ENCODE measurements around the gene MTPN. TPM values are rescaled to one million over a fixed set of nuclear protein-coding genes. Genes with fewer than 3 reads are reported as not detected.

MTPN gene
- total RNA-seq, 5 donors from 2014 or later (not counting 1 experiment from before 2014, with no cell fraction given): 74.2 to 96.3 (median 84.1) TPM

DNA sequence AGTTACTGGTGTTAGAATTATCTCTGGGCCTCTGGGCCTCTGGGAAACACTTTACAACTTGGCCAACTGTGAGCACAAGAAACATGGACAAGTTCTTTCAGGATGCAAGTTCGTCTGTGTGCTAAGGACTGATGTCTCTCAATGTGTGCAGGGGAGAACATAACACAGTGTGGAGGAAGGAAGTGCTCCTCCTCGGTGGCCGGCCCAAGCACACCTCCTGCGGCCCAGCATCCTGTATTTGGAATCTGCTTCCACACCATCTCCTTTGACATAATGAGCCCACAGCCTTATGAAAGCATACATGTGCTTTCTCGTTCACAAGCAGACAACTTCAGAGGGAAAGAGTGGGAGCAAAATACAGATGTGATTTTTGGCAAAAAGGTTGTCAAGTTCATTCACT is 59.0 kb downstream of the MTPN start:
- peaks cover 0 to 4% of the 10 kb centered on the region in 2 donors for H3K36me3 ChIP-seq (ENCODE audit: control insufficient read depth in 2 of 2, extremely low read depth in 1 of 2, insufficient read depth in 1 of 2, low read length in 1 of 2)
- H3K27ac Mint-ChIP-seq: no peak overlapping the region
- ATAC-seq (replicated peaks in 1 of 4): no peak
- POLR2A ChIA-PET: no interaction called here
- DNase-seq: no peak
- no peaks in the 10 kb centered on the region for H3K4me1 Mint-ChIP-seq
- no peaks in the 10 kb centered on the region for H3K4me1 ChIP-seq (ENCODE audit: control insufficient read depth in 1 of 2, extremely low read depth in 1 of 2, insufficient read depth in 2 of 2, low read length in 2 of 2)
- no peak overlapping the region for H3K27ac ChIP-seq (ENCODE audit: low read length)
- peaks cover 0 to 4% (median 0%) of the 10 kb centered on the region in 3 donors for H3K9me3 Mint-ChIP-seq
- 71% methylated on average over 4 of the region's 5 CpGs for WGBS (ENCODE audit: insufficient coverage)
- peaks cover 12% of the 10 kb centered on the region for H3K36me3 Mint-ChIP-seq
- H3K4me3 ChIP-seq (ENCODE audit: control insufficient read depth in 1 of 2, extremely low read depth in 1 of 2, low read length in 1 of 2): no peak overlapping the region
- H3K4me3 Mint-ChIP-seq: no peak overlapping the region
- no peaks in the 10 kb centered on the region for H3K27me3 Mint-ChIP-seq
- H3K27me3 ChIP-seq (replicated peaks in 1 of 2; ENCODE audit: control insufficient read depth in 2 of 2, extremely low read depth in 1 of 2, insufficient read depth in 2 of 2, low read length in 1 of 2): no peaks in the 10 kb centered on the region
- CTCF ChIA-PET: no interaction called here
- no peaks in the 10 kb centered on the region for H3K9me3 ChIP-seq

DNA sequence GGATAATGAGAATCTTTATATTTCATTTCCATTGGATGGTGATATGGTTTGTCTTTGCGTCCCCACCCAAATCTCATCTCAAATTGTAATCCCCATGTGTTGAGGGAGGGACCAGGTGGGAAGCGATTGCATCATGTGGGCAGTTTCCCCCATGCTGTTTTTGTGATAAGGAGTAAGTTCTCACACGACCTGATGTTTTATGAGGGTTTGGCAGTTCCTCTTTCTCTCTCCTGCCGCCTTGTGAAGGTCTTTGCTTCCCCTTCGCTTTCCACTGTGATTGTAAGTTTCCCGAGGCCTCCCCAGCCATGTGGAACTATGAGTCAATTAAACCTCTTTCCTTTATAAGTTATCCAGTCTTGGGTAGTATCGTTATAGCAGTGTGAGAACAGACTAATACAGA is 59.4 kb downstream of the MTPN start:
- Histone ChIP-seq H3K9me3 (no peaks in the 10 kb centered on the region), H3K27ac (ENCODE audit: low read length) (no peak overlapping the region), H3K36me3 (ENCODE audit: control insufficient read depth in 2 of 2, extremely low read depth in 1 of 2, insufficient read depth in 1 of 2, low read length in 1 of 2) (peaks cover 0 to 4% of the 10 kb centered on the region in 2 donors), H3K27me3 (replicated peaks in 1 of 2; ENCODE audit: control insufficient read depth in 2 of 2, extremely low read depth in 1 of 2, insufficient read depth in 2 of 2, low read length in 1 of 2) (no peaks in the 10 kb centered on the region), H3K4me1 (ENCODE audit: control insufficient read depth in 1 of 2, extremely low read depth in 1 of 2, insufficient read depth in 2 of 2, low read length in 2 of 2) (no peaks in the 10 kb centered on the region), H3K4me3 (ENCODE audit: control insufficient read depth in 1 of 2, extremely low read depth in 1 of 2, low read length in 1 of 2) (no peak overlapping the region)
- no peak overlapping the region for H3K4me3 Mint-ChIP-seq
- H3K36me3 Mint-ChIP-seq: peaks cover 12% of the 10 kb centered on the region
- no peaks in the 10 kb centered on the region for H3K4me1 Mint-ChIP-seq
- no peaks in the 10 kb centered on the region for H3K27me3 Mint-ChIP-seq
- ATAC-seq (replicated peaks in 1 of 4) (no peak), DNase-seq (no peak)
- H3K27ac Mint-ChIP-seq: no peak overlapping the region
- WGBS (ENCODE audit: insufficient coverage): no CpG with 5 or more reads among the region's 7 CpGs
- POLR2A ChIA-PET: no interaction called here
- CTCF ChIA-PET: no interaction called here
- peaks cover 0 to 4% (median 0%) of the 10 kb centered on the region in 3 donors for H3K9me3 Mint-ChIP-seq

DNA sequence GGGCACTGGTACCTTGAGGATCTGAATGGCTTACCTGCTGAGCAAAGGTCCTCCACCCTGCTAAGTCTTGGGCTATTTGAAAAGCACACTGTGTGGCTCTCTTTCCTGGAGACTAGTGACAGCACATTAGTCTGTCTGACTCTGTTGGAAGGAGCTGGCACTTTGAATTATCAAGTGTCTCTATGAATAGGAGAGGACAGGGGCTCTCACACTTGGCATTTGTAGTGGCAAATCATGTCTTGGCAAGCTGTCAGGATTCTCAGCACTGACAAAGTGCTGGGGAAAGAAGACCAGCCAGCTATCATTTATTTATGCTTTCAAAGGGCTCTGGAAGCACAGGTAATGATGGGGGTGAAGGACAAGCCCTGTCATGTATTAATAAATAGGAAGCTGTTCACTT is 62.8 kb downstream of the MTPN start:
- Histone ChIP-seq H3K9me3 (no peaks in the 10 kb centered on the region), H3K4me1 (ENCODE audit: control insufficient read depth in 1 of 2, extremely low read depth in 1 of 2, insufficient read depth in 2 of 2, low read length in 2 of 2) (no peaks in the 10 kb centered on the region), H3K27me3 (replicated peaks in 1 of 2; ENCODE audit: control insufficient read depth in 2 of 2, extremely low read depth in 1 of 2, insufficient read depth in 2 of 2, low read length in 1 of 2) (no peaks in the 10 kb centered on the region), H3K36me3 (ENCODE audit: control insufficient read depth in 2 of 2, extremely low read depth in 1 of 2, insufficient read depth in 1 of 2, low read length in 1 of 2) (peaks cover 0 to 3% of the 10 kb centered on the region in 2 donors), H3K27ac (ENCODE audit: low read length) (no peak overlapping the region), H3K4me3 (ENCODE audit: control insufficient read depth in 1 of 2, extremely low read depth in 1 of 2, low read length in 1 of 2) (no peak overlapping the region)
- ChIA-PET POLR2A (no interaction called here), CTCF (interaction anchor here in 1 of 2 donors (1.0 kb wide), 1 partner anchor 204 kb away, joined by 3 read pairs; no protein-coding TSS in a partner anchor)
- H3K9me3 Mint-ChIP-seq: no peaks in the 10 kb centered on the region
- ATAC-seq (replicated peaks in 1 of 4): no peak
- DNase-seq: no peak
- H3K4me1 Mint-ChIP-seq: no peaks in the 10 kb centered on the region
- no peak overlapping the region for H3K27ac Mint-ChIP-seq
- peaks cover 3% of the 10 kb centered on the region for H3K36me3 Mint-ChIP-seq
- H3K4me3 Mint-ChIP-seq: no peak overlapping the region
- H3K27me3 Mint-ChIP-seq: no peaks in the 10 kb centered on the region

DNA sequence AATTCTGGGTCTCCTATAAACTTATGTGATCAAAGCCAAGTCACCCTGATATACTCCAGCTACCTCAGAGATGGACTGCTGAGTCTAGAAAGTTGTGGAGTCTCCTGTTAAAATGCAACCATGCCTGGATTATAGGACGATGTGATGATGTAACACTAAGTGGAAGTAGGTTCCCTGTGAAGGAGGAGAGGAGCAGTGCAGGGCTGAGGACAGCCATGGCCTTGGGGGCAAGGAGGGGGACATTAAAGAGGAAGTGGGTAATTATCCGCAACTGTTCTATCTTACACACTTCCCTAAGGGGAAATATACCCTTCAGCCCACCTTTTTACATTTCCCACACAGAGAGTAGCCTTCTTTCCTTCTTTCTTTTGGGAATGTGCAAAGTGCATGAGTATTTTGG is 63.8 kb downstream of the MTPN start:
- no peaks in the 10 kb centered on the region for H3K9me3 Mint-ChIP-seq
- H3K27me3 Mint-ChIP-seq: no peaks in the 10 kb centered on the region
- no peaks in the 10 kb centered on the region for H3K36me3 Mint-ChIP-seq
- no peaks in the 10 kb centered on the region for H3K36me3 ChIP-seq (ENCODE audit: control insufficient read depth in 2 of 2, extremely low read depth in 1 of 2, insufficient read depth in 1 of 2, low read length in 1 of 2)
- no peaks in the 10 kb centered on the region for H3K9me3 ChIP-seq
- no peak overlapping the region for H3K4me3 ChIP-seq (ENCODE audit: control insufficient read depth in 1 of 2, extremely low read depth in 1 of 2, low read length in 1 of 2)
- no peaks in the 10 kb centered on the region for H3K4me1 ChIP-seq (ENCODE audit: control insufficient read depth in 1 of 2, extremely low read depth in 1 of 2, insufficient read depth in 2 of 2, low read length in 2 of 2)
- ChIA-PET CTCF (interaction anchor here in 1 of 2 donors (1.1 kb wide), 1 partner anchor 48 kb away, joined by 4 read pairs; no protein-coding TSS in a partner anchor), POLR2A (no interaction called here)
- no CpG with 5 or more reads among the region's 2 CpGs for WGBS (ENCODE audit: insufficient coverage)
- no peak overlapping the region for H3K27ac Mint-ChIP-seq
- no peak for DNase-seq
- no peaks in the 10 kb centered on the region for H3K27me3 ChIP-seq (replicated peaks in 1 of 2; ENCODE audit: control insufficient read depth in 2 of 2, extremely low read depth in 1 of 2, insufficient read depth in 2 of 2, low read length in 1 of 2)
- no peak overlapping the region for H3K4me3 Mint-ChIP-seq
- no peak for ATAC-seq (replicated peaks in 1 of 4)
- no peak overlapping the region for H3K27ac ChIP-seq (ENCODE audit: low read length)
- no peaks in the 10 kb centered on the region for H3K4me1 Mint-ChIP-seq

DNA sequence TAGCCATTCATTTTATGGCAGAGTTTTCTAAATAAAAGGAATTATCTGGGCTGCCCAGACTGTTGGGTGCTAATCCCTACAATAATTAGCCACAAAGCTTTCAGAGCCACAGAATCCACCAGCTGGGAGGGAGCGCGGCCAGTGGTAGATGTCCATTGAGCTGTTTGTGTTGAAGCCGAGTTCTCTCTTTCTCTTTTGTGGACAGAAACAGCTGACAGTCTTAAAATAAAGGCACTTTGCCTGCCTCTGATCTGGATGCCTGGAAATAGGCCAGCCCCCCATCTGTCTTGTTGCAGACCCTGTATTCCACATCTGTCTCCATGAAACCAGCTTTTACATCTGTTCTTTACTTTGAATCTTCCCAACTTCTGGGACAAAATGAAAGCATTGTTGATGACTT is 66.1 kb downstream of the MTPN start:
- Mint-ChIP-seq H3K27me3 (no peaks in the 10 kb centered on the region), H3K27ac (no peak overlapping the region), H3K36me3 (no peaks in the 10 kb centered on the region), H3K9me3 (no peaks in the 10 kb centered on the region), H3K4me3 (no peak overlapping the region), H3K4me1 (no peaks in the 10 kb centered on the region)
- Histone ChIP-seq H3K4me1 (ENCODE audit: control insufficient read depth in 1 of 2, extremely low read depth in 1 of 2, insufficient read depth in 2 of 2, low read length in 2 of 2) (no peaks in the 10 kb centered on the region), H3K27me3 (replicated peaks in 1 of 2; ENCODE audit: control insufficient read depth in 2 of 2, extremely low read depth in 1 of 2, insufficient read depth in 2 of 2, low read length in 1 of 2) (no peaks in the 10 kb centered on the region), H3K36me3 (ENCODE audit: control insufficient read depth in 2 of 2, extremely low read depth in 1 of 2, insufficient read depth in 1 of 2, low read length in 1 of 2) (no peaks in the 10 kb centered on the region), H3K4me3 (ENCODE audit: control insufficient read depth in 1 of 2, extremely low read depth in 1 of 2, low read length in 1 of 2) (no peak overlapping the region), H3K27ac (ENCODE audit: low read length) (no peak overlapping the region), H3K9me3 (no peaks in the 10 kb centered on the region)
- DNase-seq: no peak
- ChIA-PET CTCF (no interaction called here), POLR2A (no interaction called here)
- WGBS (ENCODE audit: insufficient coverage): 90% methylated on average over 1 of the region's 3 CpGs
- ATAC-seq (replicated peaks in 1 of 4): no peak

DNA sequence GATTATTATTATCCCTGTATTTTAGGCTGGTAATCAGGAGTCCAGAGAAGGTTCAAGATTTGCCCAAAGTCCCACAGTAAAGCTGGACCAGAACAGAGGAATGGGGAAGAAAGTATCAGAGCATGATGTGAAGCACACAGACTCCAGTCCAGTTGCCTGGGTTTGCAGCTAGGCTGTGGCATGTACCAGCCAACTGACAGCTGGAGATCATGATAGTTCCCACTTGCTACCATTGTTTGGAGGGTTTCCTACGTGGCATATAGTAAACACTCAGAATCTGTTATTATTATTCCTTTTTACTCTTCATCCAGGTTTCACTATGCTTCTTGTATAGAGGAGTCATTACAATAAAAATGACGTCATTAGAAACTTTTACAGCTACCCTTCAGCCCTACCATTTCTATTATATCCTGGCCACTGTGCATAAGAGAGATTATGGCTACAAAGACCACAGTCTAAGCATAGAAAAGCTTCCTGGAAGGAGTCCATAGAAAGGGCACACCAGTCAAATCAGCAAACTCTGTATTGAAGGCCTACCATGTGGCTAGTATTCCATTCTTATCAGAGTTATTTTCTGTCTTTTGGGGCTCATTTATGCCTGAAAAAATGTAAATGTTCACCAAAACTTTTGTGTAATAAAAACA is 66.6 kb downstream of the MTPN start:
- H3K4me1 Mint-ChIP-seq: peaks cover 0 to 2% (median 0%) of the 10 kb centered on the region in 3 donors
- H3K27me3 Mint-ChIP-seq: no peaks in the 10 kb centered on the region
- DNase-seq (no peak), ATAC-seq (replicated peaks in 1 of 4) (no peak)
- H3K36me3 Mint-ChIP-seq: no peaks in the 10 kb centered on the region
- ChIA-PET POLR2A (no interaction called here), CTCF (no interaction called here)
- no peaks in the 10 kb centered on the region for H3K36me3 ChIP-seq (ENCODE audit: control insufficient read depth in 2 of 2, extremely low read depth in 1 of 2, insufficient read depth in 1 of 2, low read length in 1 of 2)
- no peaks in the 10 kb centered on the region for H3K9me3 ChIP-seq
- no peaks in the 10 kb centered on the region for H3K4me1 ChIP-seq (ENCODE audit: control insufficient read depth in 1 of 2, extremely low read depth in 1 of 2, insufficient read depth in 2 of 2, low read length in 2 of 2)
- H3K4me3 ChIP-seq (ENCODE audit: control insufficient read depth in 1 of 2, extremely low read depth in 1 of 2, low read length in 1 of 2): no peak overlapping the region
- no peaks in the 10 kb centered on the region for H3K9me3 Mint-ChIP-seq
- no peak overlapping the region for H3K27ac ChIP-seq (ENCODE audit: low read length)
- WGBS (ENCODE audit: insufficient coverage): no CpG with 5 or more reads among the region's 2 CpGs
- H3K4me3 Mint-ChIP-seq: no peak overlapping the region
- no peaks in the 10 kb centered on the region for H3K27me3 ChIP-seq (replicated peaks in 1 of 2; ENCODE audit: control insufficient read depth in 2 of 2, extremely low read depth in 1 of 2, insufficient read depth in 2 of 2, low read length in 1 of 2)
- no peak overlapping the region for H3K27ac Mint-ChIP-seq

DNA sequence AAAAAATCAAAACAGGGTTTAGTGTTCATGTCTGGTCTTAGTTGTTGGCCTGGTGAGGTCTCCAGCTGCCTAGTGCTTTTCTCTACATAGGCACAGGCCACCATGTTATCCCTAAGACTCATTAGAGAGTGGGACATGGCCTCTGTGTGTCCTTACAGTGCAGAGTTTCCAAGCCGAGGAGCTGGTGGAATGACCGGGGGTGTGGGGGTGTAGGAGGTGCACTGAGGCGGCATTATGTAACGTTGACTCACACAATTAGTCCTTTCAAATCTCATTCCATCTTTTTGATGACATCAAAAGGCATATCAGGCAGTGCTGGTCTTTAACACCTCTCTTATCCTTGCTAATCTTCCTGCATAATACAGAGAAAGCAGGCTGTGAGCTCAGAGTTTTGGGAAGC is 71.3 kb downstream of the MTPN start:
- POLR2A ChIA-PET: no interaction called here
- WGBS (ENCODE audit: insufficient coverage): no CpG with 5 or more reads among the region's 4 CpGs
- no peak overlapping the region for H3K27ac Mint-ChIP-seq
- CTCF ChIA-PET: interaction anchor here in 1 of 2 donors (0.6 kb wide), 1 partner anchor 120 kb away, joined by 4 read pairs; no protein-coding TSS in a partner anchor
- peaks cover 0 to 13% (median 0%) of the 10 kb centered on the region in 3 donors for H3K4me1 Mint-ChIP-seq
- H3K36me3 ChIP-seq (ENCODE audit: control insufficient read depth in 2 of 2, extremely low read depth in 1 of 2, insufficient read depth in 1 of 2, low read length in 1 of 2): no peaks in the 10 kb centered on the region
- no peaks in the 10 kb centered on the region for H3K27me3 Mint-ChIP-seq
- peaks cover 0 to 7% of the 10 kb centered on the region in 2 experiments for H3K4me1 ChIP-seq (ENCODE audit: control insufficient read depth in 1 of 2, extremely low read depth in 1 of 2, insufficient read depth in 2 of 2, low read length in 2 of 2)
- H3K9me3 Mint-ChIP-seq: no peaks in the 10 kb centered on the region
- H3K36me3 Mint-ChIP-seq: no peaks in the 10 kb centered on the region
- H3K4me3 ChIP-seq (ENCODE audit: control insufficient read depth in 1 of 2, extremely low read depth in 1 of 2, low read length in 1 of 2): no peak overlapping the region
- no peak overlapping the region for H3K4me3 Mint-ChIP-seq
- ATAC-seq (replicated peaks in 1 of 4) (no peak), DNase-seq (no peak)
- no peaks in the 10 kb centered on the region for H3K27me3 ChIP-seq (replicated peaks in 1 of 2; ENCODE audit: control insufficient read depth in 2 of 2, extremely low read depth in 1 of 2, insufficient read depth in 2 of 2, low read length in 1 of 2)
- H3K27ac ChIP-seq (ENCODE audit: low read length): no peak overlapping the region
- no peaks in the 10 kb centered on the region for H3K9me3 ChIP-seq
